Fibroblast of mammary gland (primary cell): ENCODE measurements around the gene INPP5B.

ENCODE experiments used
- DNase-seq: peaks from one replicate; pipeline ENCODE4 v3.0.0-alpha.2; 2010; ENCODE audit warnings: low read depth
- H3K4me3 ChIP-seq: 2 replicates; pipeline ENCODE4 v1.5.1; 2011; ENCODE audit warnings: low read depth, mild to moderate bottlenecking, low read length, moderate library complexity; ENCODE audit not compliant: control insufficient read depth
- CTCF ChIP-seq: conservative IDR thresholded peaks from 2 replicates; pipeline ENCODE4 v1.5.1; 2011; ENCODE audit warnings: low read depth, low read length, inconsistent platforms; ENCODE audit not compliant: control insufficient read depth, insufficient read depth

Gene INPP5B

GRCh38 chr1:37850352-37850955 lies 96.4 kb downstream of the INPP5B start:
- no peak for TF ChIP-seq CTCF
- peak; percentile 23 for DNase-seq
- no peak overlapping the region for H3K4me3 ChIP-seq

- H3K4me3 ChIP-seq, result no peak overlapping the region
- no peak for TF ChIP-seq CTCF
- no peak for DNase-seq
Measured at GRCh38 chr1:37849480-37849879, 97.4 kb downstream of the INPP5B start.

GRCh38 chr1:37846647-37847339 lies 100.1 kb downstream of the INPP5B start:
- no peak overlapping the region for H3K4me3 ChIP-seq
- no peak for DNase-seq
- TF ChIP-seq CTCF, result no peak

GRCh38 chr1:37845786-37846185 lies 101.1 kb downstream of the INPP5B start:
- DNase-seq, result no peak
- H3K4me3 ChIP-seq, result no peak overlapping the region
- no peak for TF ChIP-seq CTCF

GRCh38 chr1:37845049-37845646 lies 101.7 kb downstream of the INPP5B start:
- no peak for TF ChIP-seq CTCF
- H3K4me3 ChIP-seq, result no peak overlapping the region
- DNase-seq, result no peak

GRCh38 chr1:37844536-37844935 lies 102.3 kb downstream of the INPP5B start:
- no peak overlapping the region for H3K4me3 ChIP-seq
- no peak for DNase-seq
- TF ChIP-seq CTCF, result no peak
